NCI-H1048 (cell line): ENCODE data around the gene ADPRHL1.

ENCODE experiments used
- DNase-seq: peaks from one replicate; lab custom pipeline; 2025; lab: John Stamatoyannopoulos, UW

Gene ADPRHL1

DNA sequence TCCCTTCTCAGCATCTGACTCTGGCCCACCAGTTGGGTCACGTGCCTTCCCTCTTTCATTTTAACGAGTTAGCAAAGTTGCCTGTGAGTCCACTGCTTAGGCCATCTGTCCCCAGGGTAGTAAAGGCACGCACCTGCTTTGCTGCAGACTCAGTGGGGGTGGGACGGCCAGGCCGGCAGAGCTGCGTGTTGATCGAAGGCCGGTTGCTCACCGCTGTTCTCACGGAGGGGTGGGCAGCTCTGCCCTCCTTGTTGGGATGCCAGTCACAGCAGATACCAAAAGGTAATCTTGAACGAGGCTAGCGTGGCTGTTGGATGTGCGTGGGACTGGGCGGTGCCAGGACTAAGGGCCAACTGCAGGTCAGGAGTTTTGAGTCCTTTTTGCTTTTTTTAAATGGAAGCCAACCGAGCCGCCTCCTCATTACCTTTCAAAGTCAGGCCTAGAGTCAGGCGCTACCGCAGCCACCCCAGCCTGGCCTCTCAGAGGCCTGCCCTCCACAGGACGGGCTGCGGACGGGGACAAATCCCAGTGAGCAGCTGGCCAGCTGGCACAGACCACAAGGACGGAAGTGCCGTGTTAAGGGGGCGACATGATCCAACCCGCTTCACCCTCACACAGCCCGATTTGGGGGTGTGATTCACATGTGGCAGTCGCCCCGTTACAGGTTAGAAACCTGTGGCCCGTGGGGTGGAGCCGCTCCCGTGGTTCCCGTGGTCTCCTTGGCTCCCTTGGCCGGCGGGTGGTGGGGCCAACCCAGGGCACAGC, 20.6 kb downstream of the ADPRHL1 start:
- no peak for DNase-seq

GRCh38 chr13:113431171-113431570, 22.1 kb downstream of the ADPRHL1 start:
- DNase-seq = no peak

- no peak for DNase-seq
These were observed 22.7 kb downstream of the ADPRHL1 start for GRCh38 chr13:113430378-113431110.

- no peak for DNase-seq
These were observed 23.7 kb downstream of the ADPRHL1 start for GRCh38 chr13:113429608-113429985.

DNA sequence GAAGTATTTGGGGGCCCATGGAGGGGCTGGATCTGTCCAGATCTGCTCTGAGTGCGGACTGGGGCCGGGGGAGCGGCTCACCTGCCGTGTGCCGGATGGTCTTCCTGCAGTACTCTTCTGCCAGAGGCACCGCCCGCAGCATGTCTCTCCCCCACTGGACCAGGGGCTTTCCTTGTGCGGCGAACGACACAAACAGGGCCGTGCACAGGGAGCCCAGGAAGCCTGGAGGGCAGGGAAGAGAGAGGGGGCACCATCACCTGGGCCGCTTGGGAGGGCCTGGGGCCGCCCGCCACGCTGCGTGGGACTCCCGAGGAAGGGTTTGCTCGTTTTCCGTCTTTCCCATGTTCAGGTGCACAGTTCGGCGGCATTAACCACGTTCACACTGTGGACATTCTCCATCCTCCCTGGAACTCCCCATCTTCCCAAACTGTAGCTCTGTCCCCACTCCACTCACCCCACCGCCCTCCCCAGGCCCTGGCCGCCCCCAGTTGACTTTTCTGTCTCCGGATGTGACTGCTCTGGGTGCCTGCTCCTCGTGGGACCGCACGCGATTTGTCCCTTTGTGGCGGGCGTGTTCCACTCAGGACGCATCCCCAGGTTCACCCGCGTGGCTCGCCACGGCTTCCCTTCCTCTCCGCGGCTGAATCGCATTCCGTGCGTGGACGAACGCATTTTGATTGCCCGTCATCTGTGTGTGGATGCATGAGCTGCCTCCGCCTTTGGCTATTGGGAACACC, 24.2 kb downstream of the ADPRHL1 start:
- no peak for DNase-seq

DNA sequence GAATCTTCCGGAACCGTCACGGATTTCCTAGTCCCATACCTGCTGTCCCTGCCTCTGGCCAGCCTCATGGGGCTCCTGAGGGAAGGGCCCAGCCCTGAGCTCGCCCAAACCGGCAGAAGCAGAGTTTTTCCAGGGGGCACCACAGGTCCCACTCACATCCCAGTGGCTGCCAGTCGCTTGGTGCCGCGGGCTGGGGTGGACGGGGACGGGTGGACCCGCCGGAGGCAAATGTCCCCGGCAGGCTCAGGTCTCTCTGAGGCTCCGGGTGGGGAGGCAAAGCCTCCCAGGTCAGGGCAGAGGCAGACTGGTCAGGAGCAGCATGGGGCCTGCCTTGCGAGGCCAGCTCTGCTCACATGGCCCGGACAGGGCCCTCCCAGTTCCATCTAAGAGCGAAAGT, 24.8 kb downstream of the ADPRHL1 start:
- DNase-seq = no peak

DNA sequence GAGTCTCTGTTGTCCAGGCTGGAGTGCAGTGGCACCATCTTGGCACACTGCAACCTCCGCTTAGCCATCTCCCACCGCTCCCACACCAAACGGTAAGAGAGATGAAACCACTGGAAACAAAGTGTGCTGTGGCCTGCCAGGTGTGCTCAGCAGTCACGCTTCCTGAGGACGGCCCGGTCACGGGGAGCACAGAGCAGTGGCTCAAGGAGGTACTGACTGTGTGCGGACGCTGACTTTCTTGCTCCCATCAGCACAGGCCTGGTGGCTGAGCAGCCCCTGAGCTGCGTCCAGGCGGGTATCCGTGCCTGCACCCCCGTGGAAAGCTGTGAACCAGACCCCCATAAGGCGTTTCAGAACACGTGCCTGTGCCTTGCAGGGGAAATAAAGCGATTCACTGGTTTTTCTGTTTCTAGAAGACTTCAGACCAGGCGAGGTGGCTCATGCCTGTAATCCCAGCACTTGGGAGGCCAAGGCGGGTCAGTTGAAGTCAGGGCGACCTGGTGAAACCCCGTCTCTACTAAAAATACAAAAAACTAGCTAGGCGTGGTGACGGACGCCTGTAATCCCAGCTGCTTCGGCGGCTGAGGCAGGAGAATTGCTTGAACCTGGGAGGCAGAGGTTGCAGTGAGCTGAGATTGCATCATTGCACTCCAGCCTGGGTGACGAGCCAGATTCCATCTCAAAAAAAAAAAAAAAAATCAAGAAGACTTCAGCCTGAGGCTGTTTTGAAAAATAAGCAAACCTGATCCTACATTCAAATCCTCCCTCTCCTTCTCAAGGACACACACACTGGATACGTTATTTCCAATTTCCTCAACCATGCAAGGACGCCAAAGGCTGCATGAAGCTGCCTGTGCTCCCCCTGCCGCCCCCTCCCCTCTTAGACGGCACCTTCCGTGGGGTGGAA, 25.5 kb downstream of the ADPRHL1 start:
- DNase-seq = no peak

- no peak for DNase-seq
These were observed 26.7 kb downstream of the ADPRHL1 start for GRCh38 chr13:113426591-113426986.

DNA sequence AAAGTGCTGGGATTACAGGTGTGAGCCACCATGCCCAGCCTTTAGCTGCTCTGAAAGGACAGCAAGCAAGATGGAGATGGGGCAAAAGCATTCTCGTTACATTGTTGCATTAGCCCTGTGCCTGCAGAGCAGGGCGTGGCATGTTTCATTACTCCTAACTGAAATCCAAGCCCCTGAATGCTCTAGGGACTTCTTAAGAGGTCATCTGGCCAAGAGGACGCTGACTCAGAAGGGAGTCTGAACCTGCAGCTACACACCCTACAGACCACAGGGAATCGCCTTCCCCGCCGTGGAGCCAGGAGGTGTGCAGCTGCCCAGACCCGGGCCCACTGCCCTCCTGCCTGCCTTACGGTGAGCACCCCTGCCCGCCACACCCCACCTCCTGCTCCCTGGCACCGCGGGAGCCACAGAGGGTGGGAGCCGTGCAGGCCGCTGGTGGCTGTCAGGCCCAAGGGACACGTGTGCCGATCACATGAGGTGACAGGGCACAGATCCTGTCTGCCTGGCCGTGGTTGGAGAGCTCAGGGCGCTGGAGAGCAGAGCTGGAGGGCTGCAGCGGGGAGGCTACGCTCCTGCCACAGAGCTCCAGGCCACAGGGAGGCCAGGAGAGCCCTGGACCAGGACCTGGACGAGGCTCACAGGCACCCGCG, 27.2 kb downstream of the ADPRHL1 start:
- DNase-seq = no peak

GRCh38 chr13:113423520-113424163, 29.6 kb downstream of the ADPRHL1 start:
- DNase-seq = no peak

- no peak for DNase-seq
These were observed 30.3 kb downstream of the ADPRHL1 start for GRCh38 chr13:113422807-113423519.

DNA sequence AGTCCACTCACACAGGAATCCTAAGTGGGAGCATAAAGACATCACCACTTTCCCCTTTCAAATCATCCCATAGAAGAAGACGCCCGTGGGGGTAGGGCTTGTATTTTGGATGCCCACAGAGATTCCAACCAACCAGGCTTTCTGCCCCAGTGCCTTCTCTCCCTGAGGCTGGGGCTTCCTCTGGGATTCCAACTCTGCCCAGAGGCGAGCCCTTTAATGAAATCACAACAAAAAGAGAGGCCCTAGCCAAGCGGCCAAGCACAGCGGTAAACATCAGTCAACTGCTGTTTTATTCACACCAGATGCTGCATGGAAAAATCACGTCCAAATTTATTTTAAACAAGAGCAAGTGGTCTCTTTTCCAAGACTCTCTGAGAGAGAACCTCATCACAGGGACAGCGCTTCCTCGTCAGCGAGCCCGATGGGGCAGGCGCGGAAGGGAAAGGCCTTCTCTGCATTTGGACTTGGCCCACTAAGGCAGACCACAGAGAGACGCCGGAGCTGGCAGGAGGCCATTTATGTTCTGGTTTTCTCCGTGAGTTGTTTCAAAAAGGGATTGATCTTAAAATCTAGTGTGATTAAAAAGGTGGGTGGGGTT, 31.5 kb downstream of the ADPRHL1 start:
- DNase-seq = no peak

GRCh38 chr13:113420833-113421600, 32.3 kb downstream of the ADPRHL1 start:
- no peak for DNase-seq

- DNase-seq = no peak
These were observed 33.1 kb downstream of the ADPRHL1 start for GRCh38 chr13:113420232-113420631.

DNA sequence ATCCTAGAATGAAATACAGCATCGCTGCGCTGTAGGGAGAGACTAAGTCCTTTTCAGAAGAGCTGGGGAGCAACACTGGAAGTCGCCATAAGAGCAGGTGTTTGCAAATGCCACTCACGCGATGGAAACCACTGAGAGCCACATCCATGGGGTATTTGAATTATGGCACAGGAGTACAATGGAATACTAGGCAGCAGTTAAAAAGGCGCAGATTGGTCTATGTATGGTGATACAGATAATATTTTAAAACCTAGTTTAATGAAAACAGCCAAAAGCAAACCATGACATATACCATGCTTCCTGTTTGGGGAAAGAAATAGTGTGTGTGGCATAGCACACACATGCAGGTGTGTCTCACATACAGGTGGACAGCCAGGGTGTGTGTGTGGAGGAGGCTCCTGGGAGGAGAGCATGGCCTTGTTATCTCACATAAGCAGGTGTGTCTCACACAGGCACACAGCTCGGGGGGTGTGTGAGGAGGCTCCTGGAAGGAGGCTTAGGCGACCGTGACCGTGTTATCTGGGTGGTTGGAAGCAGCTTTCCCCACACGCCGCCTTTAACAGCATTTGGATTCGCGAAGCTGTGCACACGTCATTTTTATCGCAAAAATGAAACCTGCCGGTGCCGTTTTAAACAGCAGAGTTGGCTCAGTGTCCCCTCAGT, 33.6 kb downstream of the ADPRHL1 start:
- DNase-seq = no peak

GRCh38 chr13:113418722-113419049, 34.6 kb downstream of the ADPRHL1 start:
- DNase-seq = no peak

DNA sequence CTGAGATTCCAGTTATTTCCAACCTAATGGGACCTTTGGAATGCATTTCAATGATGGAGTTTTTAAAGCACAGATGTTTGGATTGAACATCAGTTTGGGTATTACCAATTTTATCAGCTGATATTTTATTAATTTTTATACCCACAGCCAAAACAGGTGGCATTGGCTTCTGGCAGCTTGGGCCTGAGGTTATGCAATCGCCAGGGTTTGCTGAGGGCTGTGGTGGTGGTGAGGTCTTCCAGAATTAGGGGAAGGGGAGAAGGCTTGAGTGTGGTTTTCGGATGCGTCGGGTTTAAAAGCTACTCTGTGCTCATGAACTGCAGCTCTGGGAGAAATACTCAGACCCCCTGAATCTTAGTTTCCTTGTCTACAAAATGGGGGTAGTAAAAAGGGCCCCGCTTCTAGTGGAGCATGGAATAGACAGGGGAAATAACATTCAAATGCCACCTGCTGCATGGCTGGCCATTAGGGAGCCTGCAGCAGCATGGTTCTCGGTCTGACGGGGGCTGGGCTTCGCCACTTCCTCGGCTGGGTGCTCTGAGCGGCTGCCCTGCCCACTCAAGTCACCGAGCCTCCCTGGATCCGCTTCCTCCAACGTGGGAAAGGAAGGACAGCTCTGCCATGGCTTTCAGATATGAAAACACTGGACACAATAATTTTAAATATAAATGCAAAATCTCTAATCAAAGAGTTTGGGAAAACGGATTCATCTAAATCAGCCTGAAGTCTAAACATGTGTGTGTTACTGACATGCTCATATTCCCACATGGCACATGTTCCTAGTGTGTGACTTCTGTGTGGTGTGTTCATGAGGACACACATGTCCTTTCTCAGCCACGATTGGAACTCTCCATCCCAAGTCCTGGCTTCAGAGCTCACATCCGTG, 35.2 kb downstream of the ADPRHL1 start:
- DNase-seq = no peak
